IMR-90 (cell line): ENCODE measurements around the gene MYT1. TPM values are rescaled to one million over a fixed set of nuclear protein-coding genes. Genes with fewer than 3 reads are reported as not detected.

Experiments used
- ATAC-seq: fragments of 200-7000 bp; cut with Tn5 transposase; 2 replicates; pipeline ENCODE4 v1.9.1; 2020; ENCODE audit warnings: low read depth, mild to moderate bottlenecking, moderate library complexity
- BruUV-seq: library from RNA; stranded (reverse); fragments of 400-500 nt; replicated peaks from 2 replicates; lab custom pipeline; 2021; lab: Mats Ljungman, UMichigan
- CTCF ChIA-PET: fragments of 300-600 bp; formaldehyde crosslinking; extraction: SDS; loops from one replicate; lab custom pipeline; 2021; ENCODE audit warnings: antibody characterized with exemption; lab: Yijun Ruan, JAX
- POLR2A ChIA-PET: fragments of 300-600 bp; sonication (Branson Sonifier 250); formaldehyde crosslinking; loops from one replicate; lab custom pipeline; 2022; ENCODE audit warnings: antibody characterized with exemption; ENCODE audit not compliant: unreplicated experiment; lab: Charles Lee
- DNase-seq: peaks from one replicate; pipeline ENCODE4 v3.0.0; 2013
- H2AFZ ChIP-seq: replicated peaks from 2 replicates; pipeline ENCODE3; 2013; ENCODE audit warnings: low read length, mild to moderate bottlenecking; ENCODE audit not compliant: poor library complexity
- H2AK5ac ChIP-seq: 2 replicates; pipeline ENCODE4 v1.6.1; 2013; ENCODE audit warnings: low read depth, low read length, inconsistent platforms
- H2AK9ac ChIP-seq: replicated peaks from 2 replicates; pipeline ENCODE3; 2013; ENCODE audit warnings: mild to moderate bottlenecking, low read depth, low read length, moderate library complexity; ENCODE audit not compliant: poor library complexity
- H2BK120ac ChIP-seq: 2 replicates; pipeline ENCODE4 v1.6.1; 2013; ENCODE audit warnings: low read depth, low read length, inconsistent platforms
- H2BK15ac ChIP-seq: 3 replicates; pipeline ENCODE4 v1.6.1; 2013; ENCODE audit warnings: low read depth, low read length, inconsistent platforms
- H2BK20ac ChIP-seq: 2 replicates; pipeline ENCODE4 v1.6.1; 2013; ENCODE audit warnings: low read depth, mild to moderate bottlenecking, inconsistent platforms, low read length, moderate library complexity
- H2BK5ac ChIP-seq: 2 replicates; pipeline ENCODE4 v1.6.1; 2013; ENCODE audit warnings: mild to moderate bottlenecking, low read depth, low read length, inconsistent platforms; ENCODE audit not compliant: poor library complexity, severe bottlenecking
- H3K14ac ChIP-seq: replicated peaks from 2 replicates; pipeline ENCODE4 v1.6.1; 2013; ENCODE audit warnings: low read depth, low read length, inconsistent platforms
- H3K18ac ChIP-seq: 2 replicates; pipeline ENCODE4 v1.6.1; 2013; ENCODE audit warnings: low read depth, low read length, control low read depth
- H3K23ac ChIP-seq: 2 replicates; pipeline ENCODE4 v1.6.1; 2013; ENCODE audit warnings: low read depth, low read length, inconsistent platforms
- H3K27ac ChIP-seq: 2 replicates; pipeline ENCODE4 v1.5.1; 2013; ENCODE audit warnings: mild to moderate bottlenecking, control low read depth, low read length; ENCODE audit not compliant: insufficient read depth
- H3K27me3 ChIP-seq: 2 replicates; pipeline ENCODE4 v1.6.1; 2013; ENCODE audit warnings: low read length; ENCODE audit not compliant: control insufficient read depth, insufficient read depth
- H3K36me3 ChIP-seq: 2 replicates; pipeline ENCODE4 v1.6.1; 2013; ENCODE audit warnings: low read length, mixed read lengths; ENCODE audit not compliant: control insufficient read depth, insufficient read depth
- H3K4ac ChIP-seq: 2 replicates; pipeline ENCODE4 v1.6.1; 2013; ENCODE audit warnings: low read depth, low read length, inconsistent platforms
- H3K4me1 ChIP-seq: 2 replicates; pipeline ENCODE4 v1.6.1; 2013; ENCODE audit warnings: low read length, mixed read lengths; ENCODE audit not compliant: control insufficient read depth, insufficient read depth
- H3K4me2 ChIP-seq: 2 replicates; pipeline ENCODE4 v1.6.1; 2013; ENCODE audit warnings: low read depth, mild to moderate bottlenecking, control low read depth, low read length, moderate library complexity
- H3K4me3 ChIP-seq: 2 replicates; pipeline ENCODE4 v1.5.1; 2013; ENCODE audit warnings: low read depth, mild to moderate bottlenecking, control low read depth, low read length, moderate library complexity; ENCODE audit not compliant: insufficient read depth
- H3K56ac ChIP-seq: 2 replicates; pipeline ENCODE4 v1.6.1; 2013; ENCODE audit warnings: low read length, inconsistent platforms; ENCODE audit not compliant: insufficient read depth; ENCODE audit errors: extremely low read depth
- H3K79me1 ChIP-seq, 2 experiments: 2 replicates each; pipeline ENCODE4 v1.6.1; 2013; ENCODE audit warnings: low read length in 2 of 2, inconsistent platforms in 1 of 2, low read depth in 1 of 2
- H3K9ac ChIP-seq: 2 replicates; pipeline ENCODE4 v1.6.1; 2013; ENCODE audit warnings: low read depth, low read length, control low read depth
- H3K9me1 ChIP-seq: 2 replicates; pipeline ENCODE4 v1.6.1; 2013; ENCODE audit warnings: low read length, inconsistent platforms; ENCODE audit not compliant: insufficient read depth
- H3K9me3 ChIP-seq: 2 replicates; pipeline ENCODE4 v1.6.1; 2013; ENCODE audit warnings: low read length; ENCODE audit not compliant: control insufficient read depth, insufficient read depth
- H4K20me1 ChIP-seq: 2 replicates; pipeline ENCODE4 v1.6.1; 2013; ENCODE audit warnings: low read length, inconsistent platforms; ENCODE audit not compliant: insufficient read depth
- H4K5ac ChIP-seq: 2 replicates; pipeline ENCODE4 v1.6.1; 2013; ENCODE audit warnings: mild to moderate bottlenecking, low read depth, low read length, control low read depth
- H4K8ac ChIP-seq, 2 experiments: 2 replicates each; pipeline ENCODE4 v1.6.1; 2013; ENCODE audit warnings: low read depth in 2 of 2, low read length in 2 of 2, control low read depth in 1 of 2, inconsistent platforms in 1 of 2
- H4K91ac ChIP-seq: 2 replicates; pipeline ENCODE4 v1.6.1; 2013; ENCODE audit warnings: low read depth, low read length, inconsistent platforms; ENCODE audit not compliant: insufficient read depth
- BHLHE40 ChIP-seq: fragments of 150-350 bp; IDR thresholded peaks from 2 replicates; pipeline ENCODE4 v1.6.1; 2016; ENCODE audit warnings: mild to moderate bottlenecking, low read depth, low read length
- CEBPB ChIP-seq: IDR thresholded peaks from 2 replicates; pipeline ENCODE4 v1.6.1; 2012; ENCODE audit warnings: low read depth, low read length, improper control_type of control experiment
- CHD1 ChIP-seq: IDR thresholded peaks from 2 replicates; pipeline ENCODE4 v1.6.1; 2012; ENCODE audit warnings: low read depth, low read length, improper control_type of control experiment
- CTCF ChIP-seq: conservative IDR thresholded peaks from 2 replicates; pipeline ENCODE4 v1.5.1; 2012; ENCODE audit warnings: mild to moderate bottlenecking, low read depth, low read length, improper control_type of control experiment
- ELK1 ChIP-seq: fragments of 150-350 bp; IDR thresholded peaks from 2 replicates; pipeline ENCODE4 v1.6.1; 2016; ENCODE audit warnings: low read depth, mild to moderate bottlenecking, low read length, moderate library complexity, borderline replicate concordance
- FOS ChIP-seq: fragments of 150-350 bp; IDR thresholded peaks from 2 replicates; pipeline ENCODE4 v1.6.1; 2016; ENCODE audit warnings: low read depth, low read length
- MAFK ChIP-seq: IDR thresholded peaks from 2 replicates; pipeline ENCODE4 v1.6.1; 2012; ENCODE audit warnings: low read depth, low read length, improper control_type of control experiment
- MAZ ChIP-seq: IDR thresholded peaks from 2 replicates; pipeline ENCODE4 v1.6.1; 2012; ENCODE audit warnings: low read depth, mild to moderate bottlenecking, low read length, improper control_type of control experiment, moderate library complexity, borderline replicate concordance
- MXI1 ChIP-seq: IDR thresholded peaks from 2 replicates; pipeline ENCODE4 v1.6.1; 2012; ENCODE audit warnings: low read depth, mild to moderate bottlenecking, low read length, moderate library complexity, borderline replicate concordance
- NFE2L2 ChIP-seq: fragments of 150-350 bp; IDR thresholded peaks from 2 replicates; pipeline ENCODE4 v1.6.1; 2016; ENCODE audit warnings: low read depth, mild to moderate bottlenecking, low read length
- POLR2A ChIP-seq: IDR thresholded peaks from 2 replicates; pipeline ENCODE4 v1.6.1; 2012; ENCODE audit warnings: mild to moderate bottlenecking, low read depth, low read length
- RAD21 ChIP-seq: IDR thresholded peaks from 2 replicates; pipeline ENCODE4 v1.6.1; 2012; ENCODE audit warnings: low read length, improper control_type of control experiment
- RCOR1 ChIP-seq: IDR thresholded peaks from 2 replicates; pipeline ENCODE4 v1.6.1; 2012; ENCODE audit warnings: mild to moderate bottlenecking, low read length, improper control_type of control experiment; ENCODE audit not compliant: insufficient replicate concordance
- RFX5 ChIP-seq: IDR thresholded peaks from 2 replicates; pipeline ENCODE4 v1.8.0; 2012; ENCODE audit warnings: low read depth, mild to moderate bottlenecking, low read length, moderate library complexity
- SMC3 ChIP-seq: fragments of 150-350 bp; IDR thresholded peaks from 2 replicates; pipeline ENCODE4 v1.6.1; 2016; ENCODE audit warnings: low read depth, mild to moderate bottlenecking, antibody characterized with exemption, low read length, moderate library complexity
- USF2 ChIP-seq: fragments of 150-350 bp; IDR thresholded peaks from 2 replicates; pipeline ENCODE4 v1.6.1; 2017; ENCODE audit warnings: mild to moderate bottlenecking, antibody characterized with exemption, low read length, low read depth
- WGBS, 2 experiments: methylation state at CpG; one replicate each; pipeline versions ENCODE4 v1.1.5 to v1.1.7; 2013; ENCODE audit warnings: missing lambda C conversion rate in 2 of 2; ENCODE audit not compliant: insufficient read length in 1 of 2; ENCODE audit errors: extremely low coverage in 2 of 2; 5-methylcytosine and 5-hydroxymethylcytosine counted together
- dilution Hi-C: fragments of 300-500 bp; cut with HindIII; formaldehyde crosslinking; loops from one replicate; pipeline ENCODE4 v1.14.3; 2018; ENCODE audit warnings: low sequenced_read_pairs; ENCODE audit not compliant: unreplicated experiment
- in situ Hi-C: fragments of 300-500 bp; cut with MboI; formaldehyde crosslinking; loops from 3 replicates; pipeline ENCODE4 v1.14.3; 2019; ENCODE audit warnings: low sequenced_read_pairs, inconsistent platforms, mixed read lengths
- intact Hi-C: fragments of 100-400 bp; cut with micrococcal nuclease; formaldehyde crosslinking; loops from 2 replicates; pipeline ENCODE4 v1.10.0; 2022
- polyA plus RNA-seq, 3 experiments: library from polyadenylated mRNA; depleted of rRNA; stranded (reverse); fragments of >200 nt; gene quantifications; 2 replicates each; pipeline ENCODE4 v1.2.3, GENCODE V29; 2012; ENCODE audit warnings: low replicate concordance in 1 of 3
- total RNA-seq: library from RNA; depleted of rRNA; stranded (reverse); fragments of >200 nt; gene quantifications from 2 replicates; pipeline ENCODE4 v1.2.3, GENCODE V29; 2012

MYT1 gene
- total and polyA plus RNA-seq, 2 of the 4 experiments (the other 2 are of a cell fraction) = not detected

GRCh38 chr20:64196309-64196708 lies 32.1 kb downstream of the MYT1 start:
- Histone ChIP-seq H4K8ac (no peak overlapping the region), H4K91ac (no peak overlapping the region), H3K23ac (no peak overlapping the region), H3K4me3 (no peak overlapping the region), H4K5ac (no peak overlapping the region), H2AK5ac (no peak overlapping the region), H2BK15ac (no peak overlapping the region), H3K4me2 (no peak overlapping the region), H3K14ac (no peak overlapping the region), H3K4ac (no peak overlapping the region), H2AK9ac (no peak overlapping the region), H2BK20ac (no peak overlapping the region), H3K79me1 (no peaks in the 10 kb centered on the region), H3K9ac (no peak overlapping the region), H3K18ac (no peak overlapping the region), H3K4me1 (no peaks in the 10 kb centered on the region), H2BK120ac (no peak overlapping the region), H3K9me3 (no peaks in the 10 kb centered on the region), H2BK5ac (no peak overlapping the region), H3K9me1 (no peaks in the 10 kb centered on the region), H3K27ac (no peak overlapping the region), H4K20me1 (no peaks in the 10 kb centered on the region), H3K27me3 (peaks cover 39% of the 10 kb centered on the region), H3K56ac (no peak overlapping the region), H3K36me3 (no peaks in the 10 kb centered on the region), H2AFZ (no peak overlapping the region)
- dilution Hi-C loops = no loop called here
- ATAC-seq (no peak), DNase-seq (no peak)
- ChIA-PET CTCF (interaction anchor here (0.7 kb wide), 1 partner anchor 26 kb away, joined by 4 read pairs; no protein-coding TSS in a partner anchor), POLR2A (no interaction called here)
- BruUV-seq = no TSS peak
- WGBS, 2 experiments = 82% methylated on average over 8 of the region's 15 CpGs; no CpG with 5 or more reads in 1 of the 2 experiments
- no peak for TF ChIP-seq POLR2A
- TF ChIP-seq SMC3 = no peak
- no peak for TF ChIP-seq MAZ
- no peak for TF ChIP-seq CHD1
- TF ChIP-seq RCOR1 = no peak
- no peak for TF ChIP-seq BHLHE40
- no peak for TF ChIP-seq NFE2L2
- no peak for TF ChIP-seq USF2
- TF ChIP-seq ELK1 = no peak
- no peak for TF ChIP-seq FOS
- no peak for TF ChIP-seq RFX5
- no peak for TF ChIP-seq MAFK
- no peak for TF ChIP-seq RAD21
- TF ChIP-seq CTCF = no peak
- no peak for TF ChIP-seq MXI1
- TF ChIP-seq CEBPB = no peak
- in situ Hi-C loops = no loop called here
- intact Hi-C loops = no loop called here
